Duodenal mucosa (tissue), 2 donors: Measurements from ENCODE around the gene TBRG1.
A peak's percentile ranks its signal among the peaks of the same experiment; 100 is the strongest.

ENCODE experiments used
- H3K27ac ChIP-seq: one replicate; pipeline ENCODE4 v1.7.0; 2013; ENCODE audit warnings: low read depth, low read length
- H3K27me3 ChIP-seq, 2 donors: one replicate each; pipeline ENCODE4 v1.7.0; 2013; ENCODE audit warnings: low read length in 2 of 2, control low read depth in 1 of 2; ENCODE audit not compliant: insufficient read depth in 2 of 2, control insufficient read depth in 1 of 2
- H3K36me3 ChIP-seq, 2 donors: one replicate each; pipeline ENCODE4 v1.7.0; 2013; ENCODE audit warnings: low read length in 2 of 2, control low read depth in 1 of 2; ENCODE audit not compliant: insufficient read depth in 2 of 2, control insufficient read depth in 1 of 2
- H3K4me1 ChIP-seq, 2 donors: one replicate each; pipeline ENCODE4 v1.7.0; 2013; ENCODE audit warnings: low read length in 2 of 2, control low read depth in 1 of 2; ENCODE audit not compliant: insufficient read depth in 2 of 2, control insufficient read depth in 1 of 2
- H3K4me3 ChIP-seq, 2 donors: one replicate each; pipeline ENCODE4 v1.7.0; 2013; ENCODE audit warnings: low read length in 2 of 2, low read depth in 1 of 2
- H3K9ac ChIP-seq, 2 donors: one replicate each; pipeline ENCODE4 v1.7.0; 2013; ENCODE audit warnings: low read length in 2 of 2, low read depth in 1 of 2
- H3K9me3 ChIP-seq, 2 donors: one replicate each; pipeline ENCODE4 v1.7.0; 2013; ENCODE audit warnings: low read length in 2 of 2, control low read depth in 1 of 2; ENCODE audit not compliant: control insufficient read depth in 1 of 2

The TBRG1 gene

GRCh38 chr11:124612045-124612444, 10.6 kb upstream of the TBRG1 start:
- Histone ChIP-seq H3K9me3 (no peaks in the 10 kb centered on the region), H3K4me3 (no peak overlapping the region), H3K27ac (no peak overlapping the region), H3K27me3 (peaks cover 0 to 9% of the 10 kb centered on the region in 2 donors), H3K4me1 (no peaks in the 10 kb centered on the region), H3K9ac (no peak overlapping the region), H3K36me3 (no peaks in the 10 kb centered on the region)

GRCh38 chr11:124612567-124613246, 10.0 kb upstream of the TBRG1 start:
- Histone ChIP-seq H3K4me1 (no peaks in the 10 kb centered on the region), H3K9ac (no peak overlapping the region), H3K9me3 (no peaks in the 10 kb centered on the region), H3K36me3 (no peaks in the 10 kb centered on the region), H3K4me3 (no peak overlapping the region), H3K27ac (no peak overlapping the region), H3K27me3 (peaks cover 0 to 9% of the 10 kb centered on the region in 2 donors)

- H3K4me3 ChIP-seq: no peak overlapping the region
- peaks cover 13 to 15% of the 10 kb centered on the region in 2 donors for H3K4me1 ChIP-seq
- no peaks in the 10 kb centered on the region for H3K36me3 ChIP-seq
- H3K27ac ChIP-seq: no peak overlapping the region
- no peaks in the 10 kb centered on the region for H3K9me3 ChIP-seq
- H3K9ac ChIP-seq: no peak overlapping the region
- peaks cover 0 to 4% of the 10 kb centered on the region in 2 donors for H3K27me3 ChIP-seq
These were observed 3.8 kb upstream of the TBRG1 start for GRCh38 chr11:124618863-124619262.

- H3K36me3 ChIP-seq: peaks cover 16 to 18% of the 10 kb centered on the region in 2 donors
- peaks cover 20 to 29% of the 10 kb centered on the region in 2 donors for H3K4me1 ChIP-seq
- H3K27ac ChIP-seq: no peak overlapping the region
These were observed 1.3 kb downstream of the TBRG1 start for GRCh38 chr11:124623861-124624525.

GRCh38 chr11:124625504-124626168, 3.0 kb downstream of the TBRG1 start:
- H3K4me3 ChIP-seq: no peak overlapping the region
- H3K9me3 ChIP-seq: no peaks in the 10 kb centered on the region
- H3K9ac ChIP-seq: no peak overlapping the region
- H3K4me1 ChIP-seq: peaks cover 17 to 26% of the 10 kb centered on the region in 2 donors
- no peak overlapping the region for H3K27ac ChIP-seq
- no peaks in the 10 kb centered on the region for H3K27me3 ChIP-seq
- H3K36me3 ChIP-seq: peaks cover 23 to 24% of the 10 kb centered on the region in 2 donors

More at GRCh38 chr11:124623861-124624525, 1.3 kb downstream of the TBRG1 start:
- peak overlapping the region; percentile 88 to 96 for H3K9ac ChIP-seq
- peaks cover 0 to 3% of the 10 kb centered on the region in 2 donors for H3K27me3 ChIP-seq
- H3K4me3 ChIP-seq: peak overlapping the region; percentile 97 to 100
- no peaks in the 10 kb centered on the region for H3K9me3 ChIP-seq

GRCh38 chr11:124627546-124627945, 4.9 kb downstream of the TBRG1 start:
- Histone ChIP-seq H3K27ac (no peak overlapping the region), H3K4me3 (no peak overlapping the region), H3K27me3 (no peaks in the 10 kb centered on the region), H3K4me1 (peaks cover 13 to 21% of the 10 kb centered on the region in 2 donors), H3K9ac (no peak overlapping the region), H3K36me3 (peaks cover 41 to 42% of the 10 kb centered on the region in 2 donors), H3K9me3 (no peaks in the 10 kb centered on the region)

- Histone ChIP-seq H3K4me1 (peaks cover 0 to 7% of the 10 kb centered on the region in 2 donors), H3K9me3 (no peaks in the 10 kb centered on the region), H3K27ac (no peak overlapping the region), H3K27me3 (no peaks in the 10 kb centered on the region), H3K4me3 (no peak overlapping the region), H3K36me3 (peaks cover 49 to 62% of the 10 kb centered on the region in 2 donors), H3K9ac (no peak overlapping the region)
These were observed 7.3 kb downstream of the TBRG1 start for GRCh38 chr11:124629961-124630360.

GRCh38 chr11:124633355-124633754, 10.7 kb downstream of the TBRG1 start:
- Histone ChIP-seq H3K9ac (no peak overlapping the region), H3K4me3 (no peak overlapping the region), H3K4me1 (no peaks in the 10 kb centered on the region), H3K9me3 (no peaks in the 10 kb centered on the region), H3K27me3 (no peaks in the 10 kb centered on the region), H3K36me3 (peaks cover 43 to 80% of the 10 kb centered on the region in 2 donors), H3K27ac (no peak overlapping the region)

GRCh38 chr11:124635932-124636331, 13.3 kb downstream of the TBRG1 start:
- Histone ChIP-seq H3K36me3 (peaks cover 43 to 89% of the 10 kb centered on the region in 2 donors), H3K27me3 (no peaks in the 10 kb centered on the region), H3K4me3 (no peak overlapping the region), H3K4me1 (no peaks in the 10 kb centered on the region), H3K27ac (no peak overlapping the region), H3K9ac (no peak overlapping the region), H3K9me3 (no peaks in the 10 kb centered on the region)

- Histone ChIP-seq H3K4me3 (no peak overlapping the region), H3K27ac (no peak overlapping the region), H3K27me3 (no peaks in the 10 kb centered on the region), H3K9ac (no peak overlapping the region), H3K9me3 (no peaks in the 10 kb centered on the region), H3K36me3 (peaks cover 22 to 66% of the 10 kb centered on the region in 2 donors), H3K4me1 (no peaks in the 10 kb centered on the region)
These were observed 15.8 kb downstream of the TBRG1 start for GRCh38 chr11:124638500-124638899.
